AG04450 (cell line): ENCODE data around the gene FALEC. TPM values are rescaled to one million over a fixed set of nuclear protein-coding genes. Genes with fewer than 3 reads are reported as not detected.

ENCODE experiments used
- CTCF ChIA-PET: fragments of 300-600, 350-600 bp; formaldehyde crosslinking; extraction: SDS; loops from one replicate; lab custom pipeline; 2022; ENCODE audit warnings: antibody characterized with exemption, inconsistent platforms; lab: Charles Lee
- POLR2A ChIA-PET: fragments of 350-600 bp; formaldehyde crosslinking; extraction: SDS; loops from one replicate; lab custom pipeline; 2021; ENCODE audit warnings: antibody characterized with exemption, inconsistent platforms; lab: Yijun Ruan, JAX
- DNase-seq: peaks from one replicate; pipeline ENCODE4 v3.0.0-alpha.2; 2011; ENCODE audit warnings: low read depth, low spot score
- H3K27ac ChIP-seq: one replicate; pipeline ENCODE4 v1.5.1; 2012; ENCODE audit warnings: low read depth, low read length, control low read depth
- H3K27me3 ChIP-seq: one replicate; pipeline ENCODE4 v1.6.0; 2012; ENCODE audit warnings: low read length; ENCODE audit not compliant: control insufficient read depth, insufficient read depth
- H3K4me3 ChIP-seq: 2 replicates; pipeline ENCODE4 v1.5.1; 2011; ENCODE audit warnings: mild to moderate bottlenecking, low read depth, low read length, control low read depth
- H3K9me3 ChIP-seq: 2 replicates; pipeline ENCODE4 v1.5.1; 2012; ENCODE audit warnings: low read length; ENCODE audit not compliant: control insufficient read depth, insufficient read depth
- polyA plus RNA-seq: library from polyadenylated mRNA; depleted of rRNA; stranded (reverse); fragments of >200 nt; gene quantifications from 2 replicates; pipeline ENCODE4 v1.2.3, GENCODE V29; 2011
- TF ChIP-seq, protein P1 (sequence below): IDR thresholded peaks from 2 replicates; pipeline ENCODE4 v1.5.1; 2011; ENCODE audit warnings: low read depth, low read length, control low read depth, inconsistent platforms

The FALEC gene
- polyA plus RNA-seq, 1 experiment: not detected

DNA sequence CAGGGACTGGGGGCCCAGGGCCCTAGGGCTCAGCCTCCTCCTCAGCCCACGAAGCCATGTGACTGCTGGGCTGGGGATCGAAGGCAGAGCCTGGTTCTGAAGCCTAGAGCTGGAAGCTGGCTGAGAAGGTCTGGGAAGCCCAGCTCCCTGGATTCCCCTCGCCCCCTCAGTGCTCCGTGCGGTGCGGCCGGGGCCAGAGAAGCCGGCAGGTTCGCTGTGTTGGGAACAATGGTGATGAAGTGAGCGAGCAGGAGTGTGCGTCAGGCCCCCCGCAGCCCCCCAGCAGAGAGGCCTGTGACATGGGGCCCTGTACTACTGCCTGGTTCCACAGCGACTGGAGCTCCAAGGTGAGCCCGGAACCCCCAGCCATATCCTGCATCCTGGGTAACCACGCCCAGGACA, 42.8 kb downstream of the FALEC start:
- Histone ChIP-seq H3K27me3 (no peaks in the 10 kb centered on the region), H3K27ac (no peak overlapping the region), H3K9me3 (no peaks in the 10 kb centered on the region; the same call in 1 of the 2 replicates), H3K4me3 (no peak overlapping the region)
- no peak for DNase-seq
- TF ChIP-seq, protein P1, sequence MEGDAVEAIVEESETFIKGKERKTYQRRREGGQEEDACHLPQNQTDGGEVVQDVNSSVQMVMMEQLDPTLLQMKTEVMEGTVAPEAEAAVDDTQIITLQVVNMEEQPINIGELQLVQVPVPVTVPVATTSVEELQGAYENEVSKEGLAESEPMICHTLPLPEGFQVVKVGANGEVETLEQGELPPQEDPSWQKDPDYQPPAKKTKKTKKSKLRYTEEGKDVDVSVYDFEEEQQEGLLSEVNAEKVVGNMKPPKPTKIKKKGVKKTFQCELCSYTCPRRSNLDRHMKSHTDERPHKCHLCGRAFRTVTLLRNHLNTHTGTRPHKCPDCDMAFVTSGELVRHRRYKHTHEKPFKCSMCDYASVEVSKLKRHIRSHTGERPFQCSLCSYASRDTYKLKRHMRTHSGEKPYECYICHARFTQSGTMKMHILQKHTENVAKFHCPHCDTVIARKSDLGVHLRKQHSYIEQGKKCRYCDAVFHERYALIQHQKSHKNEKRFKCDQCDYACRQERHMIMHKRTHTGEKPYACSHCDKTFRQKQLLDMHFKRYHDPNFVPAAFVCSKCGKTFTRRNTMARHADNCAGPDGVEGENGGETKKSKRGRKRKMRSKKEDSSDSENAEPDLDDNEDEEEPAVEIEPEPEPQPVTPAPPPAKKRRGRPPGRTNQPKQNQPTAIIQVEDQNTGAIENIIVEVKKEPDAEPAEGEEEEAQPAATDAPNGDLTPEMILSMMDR: no peak
- CTCF ChIA-PET: interaction anchor here (0.9 to 1.5 kb wide), 2 partner anchors 14 to 43 kb away, joined by 3 read pairs; partner anchors contain the start of gene FALEC
- POLR2A ChIA-PET: interaction anchor here (0.7 to 7.0 kb wide), 2 partner anchors 14 to 20 kb away, joined by 12 to 130 read pairs; partner anchors contain the start of gene MCL1

DNA sequence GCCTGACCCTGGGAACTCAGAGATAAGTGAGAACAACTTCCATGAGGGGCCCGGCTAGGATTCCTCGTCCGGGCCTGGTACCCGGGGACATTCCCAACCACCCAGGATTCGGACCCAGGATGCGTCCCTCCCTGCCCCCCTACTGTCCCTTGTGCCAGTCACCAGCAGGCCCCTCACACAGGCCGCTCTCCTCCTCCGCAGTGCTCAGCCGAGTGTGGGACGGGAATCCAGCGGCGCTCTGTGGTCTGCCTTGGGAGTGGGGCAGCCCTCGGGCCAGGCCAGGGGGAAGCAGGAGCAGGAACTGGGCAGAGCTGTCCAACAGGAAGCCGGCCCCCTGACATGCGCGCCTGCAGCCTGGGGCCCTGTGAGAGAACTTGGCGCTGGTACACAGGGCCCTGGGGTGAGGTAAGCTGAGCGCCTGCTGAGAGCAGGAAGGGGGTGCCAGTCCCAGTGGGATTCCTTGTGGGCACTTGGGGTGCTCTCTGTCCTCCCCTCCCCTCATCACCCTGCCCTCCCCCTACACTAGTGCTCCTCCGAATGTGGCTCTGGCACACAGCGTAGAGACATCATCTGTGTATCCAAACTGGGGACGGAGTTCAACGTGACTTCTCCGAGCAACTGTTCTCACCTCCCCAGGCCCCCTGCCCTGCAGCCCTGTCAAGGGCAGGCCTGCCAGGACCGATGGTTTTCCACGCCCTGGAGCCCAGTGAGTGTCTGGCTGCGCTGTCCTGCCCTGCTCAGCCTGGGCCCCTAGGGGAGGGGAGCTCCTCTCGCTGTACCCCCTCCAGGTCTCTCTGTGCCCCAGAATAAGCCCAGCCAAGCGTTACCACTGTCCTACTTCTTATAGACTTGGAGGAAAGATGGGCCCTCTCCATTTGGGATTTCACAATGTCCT, 43.5 kb downstream of the FALEC start:
- TF ChIP-seq, protein P1: no peak
- no peak overlapping the region for H3K4me3 ChIP-seq
- ChIA-PET POLR2A (interaction anchor here (0.7 to 7.0 kb wide), 3 partner anchors 9 to 19 kb away, joined by 4 to 130 read pairs (median 12); partner anchors contain the start of gene MCL1), CTCF (interaction anchor here (0.5 to 4.3 kb wide), 21 partner anchors 9 to 362 kb away, joined by 3 to 104 read pairs (median 12); partner anchors contain the start of genes ADAMTSL4, CTSK, ENSA and FALEC)
- no peaks in the 10 kb centered on the region; the same call in 1 of the 2 replicates for H3K9me3 ChIP-seq
- no peak for DNase-seq
- no peak overlapping the region for H3K27ac ChIP-seq
- no peaks in the 10 kb centered on the region for H3K27me3 ChIP-seq

DNA sequence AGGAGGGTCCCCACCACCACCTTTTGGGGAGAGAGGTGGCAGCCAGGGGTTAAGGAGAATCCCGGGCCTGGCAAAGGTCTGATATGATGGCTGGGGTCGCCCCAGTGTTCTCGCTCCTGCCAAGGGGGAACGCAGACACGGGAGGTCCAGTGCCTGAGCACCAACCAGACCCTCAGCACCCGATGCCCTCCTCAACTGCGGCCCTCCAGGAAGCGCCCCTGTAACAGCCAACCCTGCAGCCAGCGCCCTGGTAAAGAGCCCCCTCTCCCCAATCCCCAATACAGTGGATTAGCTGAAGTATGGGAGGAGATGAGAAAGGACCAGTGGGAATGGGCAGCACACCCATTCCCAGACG, 44.1 kb downstream of the FALEC start:
- no peak overlapping the region for H3K27ac ChIP-seq
- no peaks in the 10 kb centered on the region; the same call in 1 of the 2 replicates for H3K9me3 ChIP-seq
- ChIA-PET POLR2A (interaction anchor here (1.1 to 7.0 kb wide), 2 partner anchors 9 to 18 kb away, joined by 4 to 130 read pairs; partner anchors contain the start of gene MCL1), CTCF (interaction anchor here (0.5 to 4.3 kb wide), 21 partner anchors 9 to 361 kb away, joined by 3 to 104 read pairs (median 12); partner anchors contain the start of genes ADAMTSL4, CTSK, ENSA and FALEC)
- H3K4me3 ChIP-seq: no peak overlapping the region
- TF ChIP-seq, protein P1: no peak
- H3K27me3 ChIP-seq: no peaks in the 10 kb centered on the region
- no peak for DNase-seq

DNA sequence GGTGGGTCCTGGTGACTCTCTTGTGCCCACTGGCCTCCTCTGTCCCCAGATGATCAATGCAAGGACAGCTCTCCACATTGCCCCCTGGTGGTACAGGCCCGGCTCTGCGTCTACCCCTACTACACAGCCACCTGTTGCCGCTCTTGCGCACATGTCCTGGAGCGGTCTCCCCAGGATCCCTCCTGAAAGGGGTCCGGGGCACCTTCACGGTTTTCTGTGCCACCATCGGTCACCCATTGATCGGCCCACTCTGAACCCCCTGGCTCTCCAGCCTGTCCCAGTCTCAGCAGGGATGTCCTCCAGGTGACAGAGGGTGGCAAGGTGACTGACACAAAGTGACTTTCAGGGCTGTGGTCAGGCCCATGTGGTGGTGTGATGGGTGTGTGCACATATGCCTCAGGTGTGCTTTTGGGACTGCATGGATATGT, 44.5 kb downstream of the FALEC start:
- DNase-seq: no peak
- POLR2A ChIA-PET: interaction anchor here (1.1 to 7.0 kb wide), 3 partner anchors 8 to 59 kb away, joined by 4 to 130 read pairs (median 15); partner anchors contain the start of gene MCL1
- TF ChIP-seq, protein P1: peak; percentile 91
- Histone ChIP-seq H3K27me3 (no peaks in the 10 kb centered on the region), H3K27ac (no peak overlapping the region), H3K9me3 (no peaks in the 10 kb centered on the region; the same call in 1 of the 2 replicates), H3K4me3 (no peak overlapping the region)
- CTCF ChIA-PET: interaction anchor here (0.5 to 4.3 kb wide), 45 partner anchors 8 to 439 kb away, joined by 3 to 104 read pairs (median 5); partner anchors contain the start of genes ADAMTSL4, CTSK, ENSA and FALEC
